ENCODE data around the gene ARHGAP40. TPM values are rescaled to one million over a fixed set of nuclear protein-coding genes. Genes with fewer than 3 reads are reported as not detected.
A peak's percentile ranks its signal among the peaks of the same experiment; 100 is the strongest.

The ARHGAP40 gene
- total and polyA plus RNA-seq, 2 of the 13 experiments (the other 11 are each of a cell fraction or from before 2014, with no cell fraction given), result 0.75 to 2.1 TPM

DNA sequence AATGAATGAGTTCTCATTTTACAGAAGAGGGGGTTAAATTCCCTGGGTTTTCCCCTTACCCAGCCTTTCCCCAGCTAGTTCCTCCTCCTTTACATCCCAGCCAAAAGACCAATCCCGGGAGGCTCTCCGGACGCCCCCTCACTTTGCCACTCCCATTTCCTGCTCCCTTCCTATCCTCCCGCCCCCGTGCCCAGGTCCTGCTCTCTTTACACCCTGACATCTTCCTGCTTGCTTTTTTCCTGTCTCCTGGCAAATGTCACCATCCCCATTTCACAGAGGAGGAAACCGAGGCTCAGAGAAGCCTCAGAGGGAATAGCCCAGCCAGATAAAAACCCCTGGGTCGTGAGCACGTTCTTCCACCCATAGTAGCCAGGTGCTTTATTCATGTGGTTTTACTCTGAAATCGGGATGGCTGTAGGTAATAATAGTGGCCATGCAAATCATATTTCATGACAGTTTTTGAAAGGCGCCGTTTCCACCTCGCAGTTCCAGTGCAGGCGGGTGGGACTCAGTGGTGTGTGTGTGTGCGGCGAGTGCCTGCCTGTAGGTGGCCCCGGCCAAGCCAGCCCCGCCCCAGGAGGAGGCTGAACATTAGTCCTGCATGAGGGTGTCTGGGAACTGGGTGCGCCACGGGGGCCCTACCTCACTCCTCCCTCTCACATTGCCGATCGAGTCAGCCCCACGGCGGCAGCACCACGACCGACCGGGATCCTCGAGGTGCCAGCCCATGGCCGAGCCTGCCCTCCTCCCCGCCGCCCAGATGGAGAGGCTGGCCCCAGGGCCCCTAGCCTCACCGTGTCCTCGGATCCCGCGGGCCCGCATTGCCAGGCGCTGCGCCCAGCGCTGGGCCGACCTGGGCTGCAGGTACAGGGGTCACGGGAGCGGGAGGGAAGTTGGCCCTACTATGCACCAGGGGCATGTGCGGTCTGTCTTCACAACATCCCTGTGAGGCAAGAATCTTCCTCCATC lies at the start of gene ARHGAP40 (continued):
- TF ChIP-seq, protein P1, sequence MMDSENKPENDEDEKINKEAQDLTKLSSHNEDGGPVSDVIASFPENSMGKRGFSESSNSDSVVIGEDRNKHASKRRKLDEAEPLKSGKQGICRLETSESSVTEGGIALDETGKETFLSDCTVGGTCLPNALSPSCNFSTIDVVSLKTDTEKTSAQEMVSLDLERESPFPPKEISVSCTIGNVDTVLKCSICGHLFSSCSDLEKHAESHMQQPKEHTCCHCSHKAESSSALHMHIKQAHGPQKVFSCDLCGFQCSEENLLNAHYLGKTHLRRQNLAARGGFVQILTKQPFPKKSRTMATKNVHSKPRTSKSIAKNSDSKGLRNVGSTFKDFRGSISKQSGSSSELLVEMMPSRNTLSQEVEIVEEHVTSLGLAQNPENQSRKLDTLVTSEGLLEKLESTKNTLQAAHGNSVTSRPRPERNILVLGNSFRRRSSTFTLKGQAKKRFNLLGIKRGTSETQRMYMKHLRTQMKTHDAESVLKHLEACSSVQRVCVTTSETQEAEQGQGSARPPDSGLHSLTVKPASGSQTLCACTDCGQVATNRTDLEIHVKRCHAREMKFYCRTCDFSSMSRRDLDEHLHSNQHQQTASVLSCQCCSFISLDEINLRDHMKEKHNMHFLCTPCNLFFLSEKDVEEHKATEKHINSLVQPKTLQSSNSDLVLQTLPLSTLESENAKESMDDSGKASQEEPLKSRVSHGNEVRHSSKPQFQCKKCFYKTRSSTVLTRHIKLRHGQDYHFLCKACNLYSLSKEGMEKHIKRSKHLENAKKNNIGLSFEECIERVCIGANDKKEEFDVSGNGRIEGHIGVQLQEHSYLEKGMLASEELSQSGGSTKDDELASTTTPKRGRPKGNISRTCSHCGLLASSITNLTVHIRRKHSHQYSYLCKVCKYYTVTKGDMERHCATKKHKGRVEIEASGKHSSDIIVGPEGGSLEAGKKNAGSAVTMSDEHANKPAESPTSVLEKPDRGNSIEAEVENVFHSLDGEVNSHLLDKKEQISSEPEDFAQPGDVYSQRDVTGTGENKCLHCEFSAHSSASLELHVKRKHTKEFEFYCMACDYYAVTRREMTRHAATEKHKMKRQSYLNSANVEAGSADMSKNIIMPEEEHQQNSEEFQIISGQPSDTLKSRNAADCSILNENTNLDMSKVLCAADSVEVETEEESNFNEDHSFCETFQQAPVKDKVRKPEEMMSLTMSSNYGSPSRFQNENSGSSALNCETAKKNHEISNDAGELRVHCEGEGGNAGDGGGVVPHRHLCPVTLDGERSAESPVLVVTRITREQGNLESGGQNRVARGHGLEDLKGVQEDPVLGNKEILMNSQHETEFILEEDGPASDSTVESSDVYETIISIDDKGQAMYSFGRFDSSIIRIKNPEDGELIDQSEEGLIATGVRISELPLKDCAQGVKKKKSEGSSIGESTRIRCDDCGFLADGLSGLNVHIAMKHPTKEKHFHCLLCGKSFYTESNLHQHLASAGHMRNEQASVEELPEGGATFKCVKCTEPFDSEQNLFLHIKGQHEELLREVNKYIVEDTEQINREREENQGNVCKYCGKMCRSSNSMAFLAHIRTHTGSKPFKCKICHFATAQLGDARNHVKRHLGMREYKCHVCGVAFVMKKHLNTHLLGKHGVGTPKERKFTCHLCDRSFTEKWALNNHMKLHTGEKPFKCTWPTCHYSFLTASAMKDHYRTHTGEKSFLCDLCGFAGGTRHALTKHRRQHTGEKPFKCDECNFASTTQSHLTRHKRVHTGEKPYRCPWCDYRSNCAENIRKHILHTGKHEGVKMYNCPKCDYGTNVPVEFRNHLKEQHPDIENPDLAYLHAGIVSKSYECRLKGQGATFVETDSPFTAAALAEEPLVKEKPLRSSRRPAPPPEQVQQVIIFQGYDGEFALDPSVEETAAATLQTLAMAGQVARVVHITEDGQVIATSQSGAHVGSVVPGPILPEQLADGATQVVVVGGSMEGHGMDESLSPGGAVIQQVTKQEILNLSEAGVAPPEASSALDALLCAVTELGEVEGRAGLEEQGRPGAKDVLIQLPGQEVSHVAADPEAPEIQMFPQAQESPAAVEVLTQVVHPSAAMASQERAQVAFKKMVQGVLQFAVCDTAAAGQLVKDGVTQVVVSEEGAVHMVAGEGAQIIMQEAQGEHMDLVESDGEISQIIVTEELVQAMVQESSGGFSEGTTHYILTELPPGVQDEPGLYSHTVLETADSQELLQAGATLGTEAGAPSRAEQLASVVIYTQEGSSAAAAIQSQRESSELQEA (CRISPR knock-in tag; IDR thresholded peaks at IDR 0.05; ENCODE audit: not compliant biosample characterization), result no peak
- TF ChIP-seq SAFB2 (CRISPR knock-in tag; IDR thresholded peaks at IDR 0.05; ENCODE audit: borderline replicate concordance, low read depth) (0 out of 2 replicates have a peak, but pooled peaks have one; percentile 35), NRL (CRISPR knock-in tag; IDR thresholded peaks at IDR 0.05; ENCODE audit: borderline replicate concordance) (peak; percentile 81; the same call in 1 of the 2 replicates), NR2F6 (IDR thresholded peaks at IDR 0.05) (no peak), NR2F6 (CRISPR knock-in tag; IDR thresholded peaks at IDR 0.05) (no peak), ZNF607 (CRISPR knock-in tag; IDR thresholded peaks at IDR 0.05; ENCODE audit: borderline replicate concordance) (0 out of 2 replicates have a peak, but pooled peaks have one; percentile 50)
- TF ChIP-seq, protein P2, sequence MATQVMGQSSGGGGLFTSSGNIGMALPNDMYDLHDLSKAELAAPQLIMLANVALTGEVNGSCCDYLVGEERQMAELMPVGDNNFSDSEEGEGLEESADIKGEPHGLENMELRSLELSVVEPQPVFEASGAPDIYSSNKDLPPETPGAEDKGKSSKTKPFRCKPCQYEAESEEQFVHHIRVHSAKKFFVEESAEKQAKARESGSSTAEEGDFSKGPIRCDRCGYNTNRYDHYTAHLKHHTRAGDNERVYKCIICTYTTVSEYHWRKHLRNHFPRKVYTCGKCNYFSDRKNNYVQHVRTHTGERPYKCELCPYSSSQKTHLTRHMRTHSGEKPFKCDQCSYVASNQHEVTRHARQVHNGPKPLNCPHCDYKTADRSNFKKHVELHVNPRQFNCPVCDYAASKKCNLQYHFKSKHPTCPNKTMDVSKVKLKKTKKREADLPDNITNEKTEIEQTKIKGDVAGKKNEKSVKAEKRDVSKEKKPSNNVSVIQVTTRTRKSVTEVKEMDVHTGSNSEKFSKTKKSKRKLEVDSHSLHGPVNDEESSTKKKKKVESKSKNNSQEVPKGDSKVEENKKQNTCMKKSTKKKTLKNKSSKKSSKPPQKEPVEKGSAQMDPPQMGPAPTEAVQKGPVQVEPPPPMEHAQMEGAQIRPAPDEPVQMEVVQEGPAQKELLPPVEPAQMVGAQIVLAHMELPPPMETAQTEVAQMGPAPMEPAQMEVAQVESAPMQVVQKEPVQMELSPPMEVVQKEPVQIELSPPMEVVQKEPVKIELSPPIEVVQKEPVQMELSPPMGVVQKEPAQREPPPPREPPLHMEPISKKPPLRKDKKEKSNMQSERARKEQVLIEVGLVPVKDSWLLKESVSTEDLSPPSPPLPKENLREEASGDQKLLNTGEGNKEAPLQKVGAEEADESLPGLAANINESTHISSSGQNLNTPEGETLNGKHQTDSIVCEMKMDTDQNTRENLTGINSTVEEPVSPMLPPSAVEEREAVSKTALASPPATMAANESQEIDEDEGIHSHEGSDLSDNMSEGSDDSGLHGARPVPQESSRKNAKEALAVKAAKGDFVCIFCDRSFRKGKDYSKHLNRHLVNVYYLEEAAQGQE (IDR thresholded peaks at IDR 0.05; ENCODE audit: borderline replicate concordance in 1 of 2, low read depth in 1 of 2, low read length in 2 of 2), result no peak
- TF ChIP-seq, protein P3, sequence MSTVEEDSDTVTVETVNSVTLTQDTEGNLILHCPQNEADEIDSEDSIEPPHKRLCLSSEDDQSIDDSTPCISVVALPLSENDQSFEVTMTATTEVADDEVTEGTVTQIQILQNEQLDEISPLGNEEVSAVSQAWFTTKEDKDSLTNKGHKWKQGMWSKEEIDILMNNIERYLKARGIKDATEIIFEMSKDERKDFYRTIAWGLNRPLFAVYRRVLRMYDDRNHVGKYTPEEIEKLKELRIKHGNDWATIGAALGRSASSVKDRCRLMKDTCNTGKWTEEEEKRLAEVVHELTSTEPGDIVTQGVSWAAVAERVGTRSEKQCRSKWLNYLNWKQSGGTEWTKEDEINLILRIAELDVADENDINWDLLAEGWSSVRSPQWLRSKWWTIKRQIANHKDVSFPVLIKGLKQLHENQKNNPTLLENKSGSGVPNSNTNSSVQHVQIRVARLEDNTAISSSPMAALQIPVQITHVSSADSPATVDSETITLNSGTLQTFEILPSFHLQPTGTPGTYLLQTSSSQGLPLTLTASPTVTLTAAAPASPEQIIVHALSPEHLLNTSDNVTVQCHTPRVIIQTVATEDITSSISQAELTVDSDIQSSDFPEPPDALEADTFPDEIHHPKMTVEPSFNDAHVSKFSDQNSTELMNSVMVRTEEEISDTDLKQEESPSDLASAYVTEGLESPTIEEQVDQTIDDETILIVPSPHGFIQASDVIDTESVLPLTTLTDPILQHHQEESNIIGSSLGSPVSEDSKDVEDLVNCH (CRISPR knock-in tag; IDR thresholded peaks at IDR 0.05), result no peak
- TF ChIP-seq, protein P4, sequence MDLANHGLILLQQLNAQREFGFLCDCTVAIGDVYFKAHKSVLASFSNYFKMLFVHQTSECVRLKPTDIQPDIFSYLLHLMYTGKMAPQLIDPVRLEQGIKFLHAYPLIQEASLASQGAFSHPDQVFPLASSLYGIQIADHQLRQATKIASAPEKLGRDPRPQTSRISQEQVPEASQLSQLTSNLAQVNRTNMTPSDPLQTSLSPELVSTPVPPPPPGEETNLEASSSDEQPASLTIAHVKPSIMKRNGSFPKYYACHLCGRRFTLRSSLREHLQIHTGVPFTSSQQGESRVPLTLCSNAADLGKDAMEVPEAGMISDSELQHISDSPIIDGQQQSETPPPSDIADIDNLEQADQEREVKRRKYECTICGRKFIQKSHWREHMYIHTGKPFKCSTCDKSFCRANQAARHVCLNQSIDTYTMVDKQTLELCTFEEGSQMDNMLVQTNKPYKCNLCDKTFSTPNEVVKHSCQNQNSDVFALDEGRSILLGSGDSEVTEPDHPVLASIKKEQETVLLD (CRISPR knock-in tag; IDR thresholded peaks at IDR 0.05; ENCODE audit: low read depth), result no peak
